Testis (tissue), 3 donors: ENCODE measurements around the gene MAGEA8. TPM values are rescaled to one million over a fixed set of nuclear protein-coding genes. Genes with fewer than 3 reads are reported as not detected.

Experiments
- DNase-seq: peaks from one replicate; pipeline ENCODE4 v3.0.0-alpha.2; 2019
- H3K27ac ChIP-seq, 2 donors: fragments of 200-600 bp; sonication (generic); one replicate each; pipeline ENCODE4 v1.5.1; 2019
- H3K27me3 ChIP-seq: fragments of 200-600 bp; sonication (generic); one replicate; pipeline ENCODE4 v1.5.1; 2019
- H3K36me3 ChIP-seq: fragments of 200-600 bp; sonication (generic); one replicate; pipeline ENCODE4 v1.5.1; 2017; ENCODE audit warnings: low read depth; ENCODE audit errors: missing control alignments
- H3K4me1 ChIP-seq: fragments of 200-600 bp; sonication (generic); one replicate; pipeline ENCODE4 v1.5.1; 2019
- H3K4me3 ChIP-seq, 2 donors: fragments of 200-600 bp; sonication (generic); one replicate each; pipeline ENCODE4 v1.5.1; 2017 to 2019
- H3K9me3 ChIP-seq: fragments of 200-600 bp; sonication (generic); one replicate; pipeline ENCODE4 v1.5.1; 2017
- POLR2A ChIP-seq: fragments of 450-650 bp; IDR thresholded peaks from one replicate; pipeline ENCODE4 v1.6.1; 2017; ENCODE audit warnings: antibody characterized with exemption, mild to moderate bottlenecking, moderate library complexity
- WGBS, 2 donors: methylation state at CpG; one replicate each; pipeline ENCODE4 v1.1.5; 2018; 5-methylcytosine and 5-hydroxymethylcytosine counted together
- intact Hi-C: fragments of 100-400 bp; cut with DNase I; formaldehyde crosslinking; loops from one replicate; pipeline ENCODE4 v1.15.1; 2023; ENCODE audit warnings: low total_unique reads
- polyA plus RNA-seq: library from polyadenylated mRNA; stranded (reverse); fragments of 350-450 nt; fragmentation: Illumina TruSeq; extraction: RNeasy Lipid Tissue Mini Kit (QIAGEN cat#74804); gene quantifications from one replicate; pipeline ENCODE4 v1.2.3, GENCODE V29; 2014; ENCODE audit warnings: low read depth, low replicate concordance; ENCODE audit not compliant: insufficient read depth
- total RNA-seq, 2 donors: library from RNA; depleted of rRNA; stranded (reverse); fragments of >200 nt; gene quantifications; one replicate each; pipeline ENCODE4 v1.2.3, GENCODE V29; 2016
- TF ChIP-seq, protein P1 (sequence below), 3 experiments: fragments of 450-650 bp in 2 of 3; fragments of 200-600 bp in 1 of 3; sonication (generic) in 1 of 3; IDR thresholded peaks; one replicate each; pipeline ENCODE4 v1.5.1; 2016 to 2019; ENCODE audit warnings: antibody characterized with exemption in 3 of 3, mild to moderate bottlenecking in 2 of 3, moderate library complexity in 1 of 3

Gene MAGEA8
- total and polyA plus RNA-seq, 3 donors from 2014 or later, result 1.1 to 2.9 (median 2.0) TPM

DNA sequence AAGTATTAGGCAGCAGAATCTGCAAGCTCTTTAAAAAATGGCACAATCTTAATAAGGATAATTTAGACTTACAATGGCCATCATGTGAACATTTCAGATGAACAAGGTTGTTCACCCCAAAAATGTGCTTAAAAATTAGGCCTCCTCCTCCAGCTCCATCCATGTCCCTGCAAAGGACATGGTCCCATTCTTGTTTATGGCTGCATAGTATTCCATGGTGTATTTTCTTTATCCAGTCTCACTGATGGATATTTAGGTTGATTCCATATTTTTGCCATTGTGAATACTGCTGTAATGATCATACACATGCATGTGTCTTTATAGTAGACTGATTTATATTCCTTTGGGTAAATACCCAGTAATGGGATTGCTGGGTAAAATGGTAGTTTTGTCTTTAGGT lies 29.1 kb upstream of the MAGEA8 start:
- H3K36me3 ChIP-seq, result no peaks in the 10 kb centered on the region
- intact Hi-C loops, result no loop called here
- H3K27me3 ChIP-seq, result no peaks in the 10 kb centered on the region
- no peaks in the 10 kb centered on the region for H3K4me1 ChIP-seq
- DNase-seq, result no peak
- no peak for TF ChIP-seq POLR2A
- TF ChIP-seq, protein P1, sequence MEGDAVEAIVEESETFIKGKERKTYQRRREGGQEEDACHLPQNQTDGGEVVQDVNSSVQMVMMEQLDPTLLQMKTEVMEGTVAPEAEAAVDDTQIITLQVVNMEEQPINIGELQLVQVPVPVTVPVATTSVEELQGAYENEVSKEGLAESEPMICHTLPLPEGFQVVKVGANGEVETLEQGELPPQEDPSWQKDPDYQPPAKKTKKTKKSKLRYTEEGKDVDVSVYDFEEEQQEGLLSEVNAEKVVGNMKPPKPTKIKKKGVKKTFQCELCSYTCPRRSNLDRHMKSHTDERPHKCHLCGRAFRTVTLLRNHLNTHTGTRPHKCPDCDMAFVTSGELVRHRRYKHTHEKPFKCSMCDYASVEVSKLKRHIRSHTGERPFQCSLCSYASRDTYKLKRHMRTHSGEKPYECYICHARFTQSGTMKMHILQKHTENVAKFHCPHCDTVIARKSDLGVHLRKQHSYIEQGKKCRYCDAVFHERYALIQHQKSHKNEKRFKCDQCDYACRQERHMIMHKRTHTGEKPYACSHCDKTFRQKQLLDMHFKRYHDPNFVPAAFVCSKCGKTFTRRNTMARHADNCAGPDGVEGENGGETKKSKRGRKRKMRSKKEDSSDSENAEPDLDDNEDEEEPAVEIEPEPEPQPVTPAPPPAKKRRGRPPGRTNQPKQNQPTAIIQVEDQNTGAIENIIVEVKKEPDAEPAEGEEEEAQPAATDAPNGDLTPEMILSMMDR (IDR thresholded peaks at IDR 0.05), result no peak
- H3K4me3 ChIP-seq, result no peak overlapping the region
- no peaks in the 10 kb centered on the region for H3K9me3 ChIP-seq
- H3K27ac ChIP-seq, result no peak overlapping the region

DNA sequence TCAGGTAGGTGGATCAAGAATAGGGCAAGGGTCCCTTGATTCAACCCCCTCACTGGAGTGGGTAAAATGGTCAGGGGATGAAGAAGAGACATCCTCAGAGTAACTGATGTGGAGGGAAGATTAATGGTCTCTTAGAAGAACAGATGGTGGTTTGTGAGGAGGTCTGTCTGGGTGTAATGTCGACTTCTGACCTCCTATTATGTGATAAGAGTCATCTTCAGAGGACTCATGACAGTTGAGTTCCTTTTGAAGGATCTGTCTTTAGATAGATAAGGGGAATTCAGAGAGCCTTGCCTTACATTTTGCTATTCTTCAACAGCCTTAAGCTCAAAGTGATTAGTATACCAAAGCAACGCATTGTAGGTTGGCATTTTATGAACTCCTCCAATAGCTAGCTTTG lies 27.1 kb upstream of the MAGEA8 start:
- TF ChIP-seq POLR2A, result no peak
- TF ChIP-seq, protein P1 (IDR thresholded peaks at IDR 0.05), result no peak
- Histone ChIP-seq H3K27ac (no peak overlapping the region), H3K4me3 (no peak overlapping the region), H3K4me1 (no peaks in the 10 kb centered on the region), H3K9me3 (no peaks in the 10 kb centered on the region), H3K36me3 (no peaks in the 10 kb centered on the region), H3K27me3 (no peaks in the 10 kb centered on the region)
- intact Hi-C loops, result no loop called here
- DNase-seq, result no peak
- 58 to 69% methylated on average over 2 of the region's 2 CpGs for WGBS, 2 donors

DNA sequence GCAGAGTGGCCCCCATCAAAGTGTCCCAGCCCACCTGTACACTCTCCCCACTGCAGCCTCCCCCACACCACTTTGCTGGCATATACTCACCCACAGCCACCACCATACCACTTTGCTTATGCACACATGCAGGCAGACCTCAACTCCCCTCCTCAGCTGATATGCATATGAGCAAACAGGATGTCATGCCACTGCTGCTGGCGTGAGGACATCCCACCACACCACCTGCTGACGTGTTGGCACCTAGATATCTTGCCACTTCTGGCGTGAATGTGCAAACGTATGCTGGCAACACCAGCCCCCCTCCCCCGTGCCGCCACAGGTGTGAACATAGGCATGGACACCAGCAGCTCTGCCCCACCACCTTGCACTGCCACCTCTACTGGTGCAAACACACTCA lies 22.4 kb upstream of the MAGEA8 start:
- no peak for DNase-seq
- no peaks in the 10 kb centered on the region for H3K27me3 ChIP-seq
- 96% methylated on average over 6 of the region's 6 CpGs; no CpG with 5 or more reads in 1 of the 2 donors for WGBS, 2 donors
- no peaks in the 10 kb centered on the region for H3K4me1 ChIP-seq
- TF ChIP-seq, protein P1 (IDR thresholded peaks at IDR 0.05), result no peak
- TF ChIP-seq POLR2A, result no peak
- no peak overlapping the region for H3K27ac ChIP-seq
- no peaks in the 10 kb centered on the region for H3K36me3 ChIP-seq
- intact Hi-C loops, result no loop called here
- H3K4me3 ChIP-seq, result no peak overlapping the region
- no peaks in the 10 kb centered on the region for H3K9me3 ChIP-seq

DNA sequence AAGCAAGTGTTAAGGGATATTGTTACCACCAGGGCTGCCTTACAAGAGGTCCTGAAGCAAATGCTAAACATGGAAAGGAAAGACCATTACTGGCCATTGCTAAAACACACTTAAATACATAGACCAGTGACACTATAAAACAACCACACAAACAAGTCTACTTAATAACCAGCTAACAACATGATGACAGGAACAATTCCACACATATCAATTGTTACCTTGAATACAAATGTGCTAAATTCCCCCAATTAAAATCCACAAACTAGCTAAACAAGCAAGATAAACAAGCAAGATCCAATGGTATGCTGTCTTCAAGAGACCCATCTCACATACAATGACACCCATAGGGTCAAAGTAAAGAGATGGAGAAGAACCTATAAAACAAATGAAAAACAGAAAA lies 20.5 kb upstream of the MAGEA8 start:
- no peak for TF ChIP-seq POLR2A
- TF ChIP-seq, protein P1 (IDR thresholded peaks at IDR 0.05), result no peak
- H3K4me3 ChIP-seq, result no peak overlapping the region
- H3K36me3 ChIP-seq, result no peaks in the 10 kb centered on the region
- H3K27me3 ChIP-seq, result no peaks in the 10 kb centered on the region
- H3K9me3 ChIP-seq, result no peaks in the 10 kb centered on the region
- intact Hi-C loops, result no loop called here
- no peak overlapping the region for H3K27ac ChIP-seq
- no peaks in the 10 kb centered on the region for H3K4me1 ChIP-seq
- no peak for DNase-seq

DNA sequence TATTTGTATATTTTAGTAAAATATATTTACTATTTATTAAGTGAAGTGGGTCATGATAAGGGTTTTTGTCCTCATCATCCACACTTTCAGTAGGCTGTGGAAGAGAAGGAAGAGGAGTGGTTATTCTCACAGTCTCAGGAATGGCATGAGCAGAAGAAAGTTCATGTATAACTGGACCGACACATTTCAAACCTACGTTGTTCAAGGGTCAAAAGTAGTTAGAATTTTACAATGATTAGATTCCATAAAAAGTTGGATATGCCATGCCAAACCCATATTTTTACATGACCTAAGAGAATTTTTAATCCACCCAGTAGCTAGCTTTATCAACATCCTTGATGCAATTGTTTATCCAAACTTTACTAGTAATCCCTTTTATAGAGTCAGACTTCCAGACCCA lies 15.6 kb upstream of the MAGEA8 start:
- DNase-seq, result no peak
- Histone ChIP-seq H3K27me3 (no peaks in the 10 kb centered on the region), H3K4me1 (no peaks in the 10 kb centered on the region), H3K9me3 (no peaks in the 10 kb centered on the region), H3K4me3 (no peak overlapping the region), H3K36me3 (no peaks in the 10 kb centered on the region), H3K27ac (no peak overlapping the region)
- TF ChIP-seq, protein P1 (IDR thresholded peaks at IDR 0.05), result no peak
- TF ChIP-seq POLR2A, result no peak
- WGBS, 2 donors, result 91 to 95% methylated on average over 2 of the region's 2 CpGs
- intact Hi-C loops, result no loop called here
